ENCODE measurements around the gene PIK3R4.

DNA sequence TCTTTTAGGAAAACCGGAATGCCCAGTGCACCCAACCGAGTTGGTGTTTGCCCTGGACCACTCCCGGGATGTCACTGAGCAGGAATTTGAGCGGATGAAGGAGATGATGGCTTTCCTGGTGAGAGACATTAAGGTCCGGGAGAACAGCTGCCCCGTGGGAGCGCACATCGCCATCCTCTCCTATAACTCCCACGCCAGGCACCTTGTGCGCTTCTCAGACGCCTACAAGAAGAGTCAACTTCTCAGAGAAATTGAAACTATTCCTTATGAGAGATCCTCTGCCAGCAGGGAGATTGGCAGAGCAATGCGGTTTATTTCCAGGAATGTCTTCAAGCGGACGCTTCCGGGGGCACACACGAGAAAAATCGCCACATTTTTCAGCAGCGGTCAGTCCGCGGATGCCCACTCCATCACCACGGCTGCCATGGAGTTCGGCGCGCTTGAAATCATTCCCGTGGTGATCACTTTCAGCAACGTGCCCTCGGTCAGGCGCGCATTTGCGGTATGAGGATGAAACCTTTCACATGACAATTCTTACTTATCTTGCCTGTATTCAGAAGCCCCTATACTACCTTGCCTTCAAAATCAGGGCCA lies 97.5 kb downstream of the PIK3R4 start:
- TF ChIP-seq, protein P1, sequence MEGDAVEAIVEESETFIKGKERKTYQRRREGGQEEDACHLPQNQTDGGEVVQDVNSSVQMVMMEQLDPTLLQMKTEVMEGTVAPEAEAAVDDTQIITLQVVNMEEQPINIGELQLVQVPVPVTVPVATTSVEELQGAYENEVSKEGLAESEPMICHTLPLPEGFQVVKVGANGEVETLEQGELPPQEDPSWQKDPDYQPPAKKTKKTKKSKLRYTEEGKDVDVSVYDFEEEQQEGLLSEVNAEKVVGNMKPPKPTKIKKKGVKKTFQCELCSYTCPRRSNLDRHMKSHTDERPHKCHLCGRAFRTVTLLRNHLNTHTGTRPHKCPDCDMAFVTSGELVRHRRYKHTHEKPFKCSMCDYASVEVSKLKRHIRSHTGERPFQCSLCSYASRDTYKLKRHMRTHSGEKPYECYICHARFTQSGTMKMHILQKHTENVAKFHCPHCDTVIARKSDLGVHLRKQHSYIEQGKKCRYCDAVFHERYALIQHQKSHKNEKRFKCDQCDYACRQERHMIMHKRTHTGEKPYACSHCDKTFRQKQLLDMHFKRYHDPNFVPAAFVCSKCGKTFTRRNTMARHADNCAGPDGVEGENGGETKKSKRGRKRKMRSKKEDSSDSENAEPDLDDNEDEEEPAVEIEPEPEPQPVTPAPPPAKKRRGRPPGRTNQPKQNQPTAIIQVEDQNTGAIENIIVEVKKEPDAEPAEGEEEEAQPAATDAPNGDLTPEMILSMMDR (IDR thresholded peaks at IDR 0.05), result no peak
- no peak for TF ChIP-seq POLR2AphosphoS5 (IDR thresholded peaks at IDR 0.05)
- TF ChIP-seq POLR2A (IDR thresholded peaks at IDR 0.05), result no peak

All from breast epithelium (tissue), 3 donors.